Coronary artery (tissue), 2 donors: Measurements from ENCODE around the gene MAML3.
A peak's percentile ranks its signal among the peaks of the same experiment; 100 is the strongest.

Experiments
- DNase-seq: peaks from one replicate; pipeline ENCODE4 v3.0.0-alpha.2; 2017; ENCODE audit warnings: low spot score
- H3K27ac ChIP-seq, 2 donors: fragments of 200-600 bp; sonication (generic); one replicate each; pipeline ENCODE4 v1.5.1; 2016 to 2019
- H3K4me3 ChIP-seq: fragments of 200-600 bp; sonication (generic); 2 replicates; pipeline ENCODE4 v1.5.1; 2016; ENCODE audit warnings: mild to moderate bottlenecking, moderate library complexity
- CTCF ChIP-seq: fragments of 200-600 bp; sonication (generic); IDR thresholded peaks from one replicate; pipeline ENCODE4 v1.5.1; 2019; ENCODE audit warnings: antibody characterized with exemption

Gene MAML3

GRCh38 chr4:140138428-140138827 is 15.6 kb downstream of the MAML3 start:
- no peak overlapping the region for H3K4me3 ChIP-seq
- DNase-seq, result no peak
- TF ChIP-seq CTCF, result no peak
- H3K27ac ChIP-seq, result no peak overlapping the region

GRCh38 chr4:140137671-140138070 is 16.3 kb downstream of the MAML3 start:
- TF ChIP-seq CTCF, result no peak
- Histone ChIP-seq H3K4me3 (no peak overlapping the region), H3K27ac (no peak overlapping the region)
- DNase-seq, result no peak

GRCh38 chr4:140136509-140136908 is 17.5 kb downstream of the MAML3 start:
- TF ChIP-seq CTCF, result no peak
- DNase-seq, result no peak
- Histone ChIP-seq H3K4me3 (no peak overlapping the region), H3K27ac (no peak overlapping the region)

- H3K4me3 ChIP-seq, result peak overlapping the region; percentile 22
- TF ChIP-seq CTCF, result no peak
- peak; percentile 74 for DNase-seq
- no peak overlapping the region for H3K27ac ChIP-seq
Measured at GRCh38 chr4:140135529-140136088, 18.4 kb downstream of the MAML3 start.

- DNase-seq, result no peak
- no peak overlapping the region for H3K27ac ChIP-seq
- no peak for TF ChIP-seq CTCF
- peak overlapping the region; percentile 22 for H3K4me3 ChIP-seq
Measured at GRCh38 chr4:140134746-140135425, 19.1 kb downstream of the MAML3 start.

GRCh38 chr4:140133576-140133975 is 20.4 kb downstream of the MAML3 start:
- Histone ChIP-seq H3K4me3 (no peak overlapping the region), H3K27ac (no peak overlapping the region)
- no peak for DNase-seq
- no peak for TF ChIP-seq CTCF

GRCh38 chr4:140131675-140132229 is 22.2 kb downstream of the MAML3 start:
- Histone ChIP-seq H3K27ac (no peak overlapping the region), H3K4me3 (no peak overlapping the region)
- no peak for TF ChIP-seq CTCF
- DNase-seq, result no peak
